ENCODE measurements around the gene CHST12. TPM values are rescaled to one million over a fixed set of nuclear protein-coding genes. Genes with fewer than 3 reads are reported as not detected.
A peak's percentile ranks its signal among the peaks of the same experiment; 100 is the strongest.

Gene CHST12
- total and polyA plus RNA-seq, 2 of the 4 experiments (the other 2 are of a cell fraction), result 3.8 to 27.0 TPM

GRCh38 chr7:2412587-2413201 lies 9.3 kb downstream of the CHST12 start:
- WGBS, 2 experiments (ENCODE audit: extremely low coverage in 2 of 2, insufficient read length in 1 of 2), result no CpG with 5 or more reads among the region's 3 CpGs
- Histone ChIP-seq H4K20me1 (ENCODE audit: insufficient read depth, low read length) (peaks cover 31% of the 10 kb centered on the region), H4K91ac (ENCODE audit: insufficient read depth, low read depth, low read length) (no peak overlapping the region), H2AK5ac (ENCODE audit: low read depth, low read length) (no peak overlapping the region), H3K9ac (ENCODE audit: low read depth, low read length) (peak overlapping the region; percentile 16; the same call in 1 of the 2 replicates), H3K9me1 (ENCODE audit: insufficient read depth, low read length) (peaks cover 5% of the 10 kb centered on the region; the same call in 1 of the 2 replicates), H4K8ac (ENCODE audit: low read depth in 2 of 2, low read length in 2 of 2) (no peak overlapping the region), H3K27ac (ENCODE audit: insufficient read depth, low read length) (no peak overlapping the region), H3K36me3 (ENCODE audit: control insufficient read depth, insufficient read depth, low read length) (no peaks in the 10 kb centered on the region), H3K9me3 (ENCODE audit: control insufficient read depth, insufficient read depth, low read length) (no peaks in the 10 kb centered on the region), H2BK5ac (ENCODE audit: low read depth, low read length, poor library complexity, severe bottlenecking) (no peak overlapping the region), H3K27me3 (ENCODE audit: control insufficient read depth, insufficient read depth, low read length) (no peaks in the 10 kb centered on the region), H3K4me3 (ENCODE audit: insufficient read depth, low read depth, low read length) (no peak overlapping the region), H3K23ac (ENCODE audit: low read depth, low read length) (0 out of 2 replicates have a peak overlapping the region, but pooled peaks have one; percentile 21), H2BK20ac (ENCODE audit: low read depth, low read length) (no peak overlapping the region), H3K56ac (ENCODE audit: extremely low read depth, insufficient read depth, low read length) (no peak overlapping the region), H3K4me2 (ENCODE audit: low read depth, low read length) (peak overlapping the region; percentile 65), H2AFZ (replicated peaks; ENCODE audit: low read length, poor library complexity) (no peak overlapping the region), H2BK15ac (ENCODE audit: low read depth, low read length) (no peak overlapping the region), H3K4me1 (ENCODE audit: control insufficient read depth, insufficient read depth, low read length) (peaks cover 12% of the 10 kb centered on the region), H3K18ac (ENCODE audit: low read depth, low read length) (no peak overlapping the region), H3K4ac (ENCODE audit: low read depth, low read length) (no peak overlapping the region), H4K5ac (ENCODE audit: low read depth, low read length) (no peak overlapping the region), H2BK120ac (ENCODE audit: low read depth, low read length) (no peak overlapping the region), H3K14ac (replicated peaks; ENCODE audit: low read depth, low read length) (peak overlapping the region; percentile 55; the same call in 1 of the 2 replicates), H3K79me1 (ENCODE audit: low read depth in 1 of 2, low read length in 2 of 2) (peaks cover 19 to 47% of the 10 kb centered on the region in 2 experiments), H2AK9ac (replicated peaks; ENCODE audit: low read depth, low read length, poor library complexity) (no peak overlapping the region)
- no TSS peak for BruUV-seq (replicated peaks)
- dilution Hi-C loops (cut with HindIII; ENCODE audit: low sequenced_read_pairs, unreplicated experiment), result no loop called here
- ChIA-PET CTCF (interaction anchor here (0.6 to 1.3 kb wide), 3 partner anchors 9 to 386 kb away, joined by 3 to 4 read pairs (median 3); partner anchors contain the start of gene CHST12), POLR2A (ENCODE audit: unreplicated experiment) (interaction anchor here (0.8 kb wide), 1 partner anchor 10 kb away, joined by 3 read pairs; the partner anchor contains the start of gene CHST12)
- in situ Hi-C loops (cut with MboI; ENCODE audit: low sequenced_read_pairs), result no loop called here
- ATAC-seq (ENCODE audit: low read depth) (peak; percentile 81), DNase-seq (peak; percentile 30)
- intact Hi-C loops (cut with micrococcal nuclease), result loop anchor here (1.0 kb wide), 1 partner anchor 8 kb away; no protein-coding TSS in a partner anchor
- no peak for TF ChIP-seq MAZ (IDR thresholded peaks at IDR 0.05; ENCODE audit: borderline replicate concordance, low read depth, low read length)
- TF ChIP-seq, protein P1, sequence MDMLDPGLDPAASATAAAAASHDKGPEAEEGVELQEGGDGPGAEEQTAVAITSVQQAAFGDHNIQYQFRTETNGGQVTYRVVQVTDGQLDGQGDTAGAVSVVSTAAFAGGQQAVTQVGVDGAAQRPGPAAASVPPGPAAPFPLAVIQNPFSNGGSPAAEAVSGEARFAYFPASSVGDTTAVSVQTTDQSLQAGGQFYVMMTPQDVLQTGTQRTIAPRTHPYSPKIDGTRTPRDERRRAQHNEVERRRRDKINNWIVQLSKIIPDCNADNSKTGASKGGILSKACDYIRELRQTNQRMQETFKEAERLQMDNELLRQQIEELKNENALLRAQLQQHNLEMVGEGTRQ (IDR thresholded peaks at IDR 0.05; ENCODE audit: low read depth, low read length), result no peak
- TF ChIP-seq SMC3 (IDR thresholded peaks at IDR 0.05; ENCODE audit: low read depth, low read length), result no peak
- TF ChIP-seq, protein P2, sequence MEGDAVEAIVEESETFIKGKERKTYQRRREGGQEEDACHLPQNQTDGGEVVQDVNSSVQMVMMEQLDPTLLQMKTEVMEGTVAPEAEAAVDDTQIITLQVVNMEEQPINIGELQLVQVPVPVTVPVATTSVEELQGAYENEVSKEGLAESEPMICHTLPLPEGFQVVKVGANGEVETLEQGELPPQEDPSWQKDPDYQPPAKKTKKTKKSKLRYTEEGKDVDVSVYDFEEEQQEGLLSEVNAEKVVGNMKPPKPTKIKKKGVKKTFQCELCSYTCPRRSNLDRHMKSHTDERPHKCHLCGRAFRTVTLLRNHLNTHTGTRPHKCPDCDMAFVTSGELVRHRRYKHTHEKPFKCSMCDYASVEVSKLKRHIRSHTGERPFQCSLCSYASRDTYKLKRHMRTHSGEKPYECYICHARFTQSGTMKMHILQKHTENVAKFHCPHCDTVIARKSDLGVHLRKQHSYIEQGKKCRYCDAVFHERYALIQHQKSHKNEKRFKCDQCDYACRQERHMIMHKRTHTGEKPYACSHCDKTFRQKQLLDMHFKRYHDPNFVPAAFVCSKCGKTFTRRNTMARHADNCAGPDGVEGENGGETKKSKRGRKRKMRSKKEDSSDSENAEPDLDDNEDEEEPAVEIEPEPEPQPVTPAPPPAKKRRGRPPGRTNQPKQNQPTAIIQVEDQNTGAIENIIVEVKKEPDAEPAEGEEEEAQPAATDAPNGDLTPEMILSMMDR (conservative IDR thresholded peaks at IDR 0.05; ENCODE audit: low read depth, low read length), result no peak
- TF ChIP-seq RAD21 (IDR thresholded peaks at IDR 0.05; ENCODE audit: low read length), result no peak
- no peak for TF ChIP-seq CEBPB (IDR thresholded peaks at IDR 0.05; ENCODE audit: low read depth, low read length)
- no peak for TF ChIP-seq FOS (IDR thresholded peaks at IDR 0.05; ENCODE audit: low read depth, low read length)
- no peak for TF ChIP-seq RCOR1 (IDR thresholded peaks at IDR 0.05; ENCODE audit: insufficient replicate concordance, low read length)

Data from IMR-90 (cell line).